HepG2 (cell line): ENCODE data around the gene CAMTA1. TPM values are rescaled to one million over a fixed set of nuclear protein-coding genes. Genes with fewer than 3 reads are reported as not detected.

Experiments used
- ATAC-seq: fragments of 200-7000 bp; cut with Tn5 transposase; 3 replicates; pipeline ENCODE4 v1.9.1; 2020; ENCODE audit warnings: mild to moderate bottlenecking, moderate library complexity
- BruUV-seq: library from RNA; stranded (reverse); fragments of 400-500 nt; replicated peaks from 2 replicates; lab custom pipeline; 2021; lab: Mats Ljungman, UMichigan
- CTCF ChIA-PET: fragments of 300-600 bp; formaldehyde crosslinking; extraction: SDS; loops from one replicate; lab custom pipeline; 2021; ENCODE audit warnings: low total read pairs, inconsistent platforms, low intra/inter-chr PET ratio; lab: Yijun Ruan, JAX
- POLR2A ChIA-PET: fragments of 350-600 bp; sonication (Branson Sonifier 250); formaldehyde crosslinking; loops from one replicate; lab custom pipeline; 2020; ENCODE audit warnings: antibody characterized with exemption, inconsistent platforms; lab: Yijun Ruan, JAX
- DNase-seq: peaks from one replicate; pipeline ENCODE4 v3.0.0-alpha.2; 2015; ENCODE audit warnings: low spot score
- FAIRE-seq: peaks from 3 replicates; lab custom pipeline; 2011; peaks lifted over from hg19 to GRCh38; lab: Jason Lieb, UNC
- H2AFZ ChIP-seq: one replicate; pipeline ENCODE4 v1.6.1; 2011; ENCODE audit warnings: low read length, inconsistent platforms
- H3K27ac ChIP-seq: fragments of 300-600 bp; 3 replicates; pipeline ENCODE4 v1.8.0; 2011; ENCODE audit warnings: mixed run types, mild to moderate bottlenecking, mixed read lengths, low read length, inconsistent platforms; ENCODE audit not compliant: insufficient read depth; ENCODE audit errors: extremely low read length
- H3K27me3 ChIP-seq, 2 experiments: fragments of 200-600 bp in 1 of 2; 2 replicates in 1 of 2; 3 replicates in 1 of 2; pipeline versions ENCODE4 v1.6.0 to v1.8.0; 2011; ENCODE audit warnings: low read length in 2 of 2, mild to moderate bottlenecking in 2 of 2, moderate library complexity in 2 of 2, inconsistent platforms in 1 of 2; ENCODE audit not compliant: insufficient read depth in 2 of 2, control insufficient read depth in 1 of 2
- H3K36me3 ChIP-seq, 2 experiments: fragments of 200-600 bp in 1 of 2; replicated peaks in 1 of 2; 2 replicates in 1 of 2; 3 replicates in 1 of 2; pipeline versions ENCODE4 v1.5.1 to v1.8.0; 2011; ENCODE audit warnings: low read length in 2 of 2, inconsistent platforms in 1 of 2; ENCODE audit not compliant: insufficient read depth in 2 of 2, control insufficient read depth in 1 of 2
- H3K4me1 ChIP-seq: 2 replicates; pipeline ENCODE4 v1.5.1; 2012; ENCODE audit warnings: low read length, inconsistent platforms; ENCODE audit not compliant: insufficient read depth
- H3K4me2 ChIP-seq: 2 replicates; pipeline ENCODE4 v1.6.0; 2011; ENCODE audit warnings: low read depth, low read length, inconsistent platforms
- H3K4me3 ChIP-seq, 3 experiments: fragments of 200-600 bp in 1 of 3; sonication (generic), shearing (Covaris generic) in 1 of 3; replicated peaks in 1 of 3; 2 replicates each; pipeline ENCODE4 v1.5.1; 2011 to 2016; ENCODE audit warnings: low read length in 3 of 3, inconsistent platforms in 2 of 3, low read depth in 2 of 3, mild to moderate bottlenecking in 2 of 3, control low read depth in 1 of 3, mixed read lengths in 1 of 3; ENCODE audit not compliant: insufficient read depth in 1 of 3
- H3K79me2 ChIP-seq: one replicate; pipeline ENCODE4 v1.6.1; 2011; ENCODE audit warnings: low read length, inconsistent platforms; ENCODE audit not compliant: insufficient read depth
- H3K9ac ChIP-seq: 2 replicates; pipeline ENCODE4 v1.6.0; 2011; ENCODE audit warnings: mild to moderate bottlenecking, low read depth, low read length, inconsistent platforms; ENCODE audit not compliant: insufficient read depth
- H3K9me3 ChIP-seq: 2 replicates; pipeline ENCODE4 v1.5.1; 2012; ENCODE audit warnings: mild to moderate bottlenecking, low read length
- H4K20me1 ChIP-seq: 2 replicates; pipeline ENCODE4 v1.6.0; 2011; ENCODE audit warnings: inconsistent platforms, mild to moderate bottlenecking, low read length, moderate library complexity; ENCODE audit not compliant: insufficient read depth
- HNRNPL ChIP-seq: fragments of 200-400 bp; formaldehyde crosslinking; IDR thresholded peaks from 2 replicates; pipeline ENCODE4 v1.6.1; 2017; ENCODE audit warnings: mild to moderate bottlenecking, low read depth, low read length
- JDP2 ChIP-seq: sonication (generic); formaldehyde crosslinking; IDR thresholded peaks from 2 replicates; pipeline ENCODE4 v1.8.1; 2022; ENCODE audit warnings: missing genetic modification reagents, borderline replicate concordance
- MAFF ChIP-seq: IDR thresholded peaks from 2 replicates; pipeline ENCODE4 v1.6.1; 2011; ENCODE audit warnings: low read depth, low read length, improper control_type of control experiment
- MAFK ChIP-seq, 2 experiments: IDR thresholded peaks in 1 of 2; conservative IDR thresholded peaks in 1 of 2; 2 replicates each; pipeline ENCODE4 v1.6.1; 2011; ENCODE audit warnings: improper control_type of control experiment in 2 of 2, low read length in 2 of 2
- RNF2 ChIP-seq: fragments of 450-650 bp; conservative IDR thresholded peaks from 2 replicates; pipeline ENCODE4 v1.6.1; 2016; ENCODE audit warnings: low read depth
- WIZ ChIP-seq: sonication (generic); formaldehyde crosslinking; IDR thresholded peaks from 2 replicates; pipeline ENCODE4 v1.5.1; 2020; ENCODE audit warnings: mild to moderate bottlenecking, missing genetic modification reagents
- ZBTB3 ChIP-seq: sonication (generic); formaldehyde crosslinking; IDR thresholded peaks from 2 replicates; pipeline ENCODE4 v1.4.0; 2020; ENCODE audit warnings: low read depth, mild to moderate bottlenecking, moderate library complexity, missing genetic modification reagents, borderline replicate concordance
- ZFP37 ChIP-seq: sonication (generic); formaldehyde crosslinking; IDR thresholded peaks from 2 replicates; pipeline ENCODE4 v1.4.0; 2020; ENCODE audit warnings: missing genetic modification reagents, borderline replicate concordance
- ZNF44 ChIP-seq: sonication (generic); formaldehyde crosslinking; IDR thresholded peaks from 2 replicates; pipeline ENCODE4 v1.5.1; 2020; ENCODE audit warnings: mild to moderate bottlenecking, missing genetic modification reagents
- ZNF614 ChIP-seq: IDR thresholded peaks from 2 replicates; pipeline ENCODE4 v1.6.1; 2018; ENCODE audit warnings: missing biosample characterization, missing genetic modification reagents, inconsistent platforms, borderline replicate concordance
- ZNF704 ChIP-seq: sonication (generic); formaldehyde crosslinking; IDR thresholded peaks from 2 replicates; pipeline ENCODE4 v1.8.1; 2023; ENCODE audit warnings: mild to moderate bottlenecking, inconsistent platforms, moderate library complexity, missing genetic modification reagents, borderline replicate concordance
- WGBS: methylation state at CpG from one replicate; pipeline ENCODE4 v1.1.6; 2017; ENCODE audit warnings: low lambda C conversion rate; 5-methylcytosine and 5-hydroxymethylcytosine counted together
- in situ Hi-C: cut with HindIII; loops from 2 replicates; pipeline ENCODE4 v1.10.0; 2017; ENCODE audit warnings: low pct_unique_long_range_greater_than_20kb; ENCODE audit not compliant: extremely low pct_ligation_motif_present
- intact Hi-C: fragments of 100-400 bp; cut with micrococcal nuclease; formaldehyde crosslinking; loops from one replicate; pipeline ENCODE4 v1.10.0; 2022; ENCODE audit not compliant: unreplicated experiment
- polyA plus RNA-seq, 8 experiments: library from polyadenylated mRNA; depleted of rRNA in 3 of 8; stranded (reverse) in 7 of 8; unstranded in 1 of 8; fragments of >200 nt; fragmentation: Illumina TruSeq in 4 of 8; extraction: Trizol in 4 of 8; gene quantifications; 2 replicates each; pipeline versions ENCODE4 v1.2.1 to v1.2.3, GENCODE V29; 2011 to 2016; ENCODE audit warnings: low read depth in 4 of 8, missing spikeins in 1 of 8, mixed read lengths in 1 of 8; ENCODE audit not compliant: insufficient read depth in 1 of 8
- total RNA-seq, 5 experiments: library from RNA; depleted of rRNA; stranded (reverse); fragments of >200 nt; fragmentation: Illumina TruSeq; extraction: Trizol; gene quantifications; 2 replicates each; pipeline ENCODE4 v1.2.3, GENCODE V29; 2016; ENCODE audit warnings: low read depth in 1 of 5

Gene CAMTA1
- total and polyA plus RNA-seq, 2 of the 13 experiments (the other 11 are each of a cell fraction or from before 2014, with no cell fraction given): 25.0 to 36.4 TPM

- TF ChIP-seq ZBTB3 (CRISPR knock-in tag) (no peak), HNRNPL (no peak), JDP2 (CRISPR knock-in tag) (no peak), ZFP37 (CRISPR knock-in tag) (no peak), ZNF614 (no peak), ZNF44 (CRISPR knock-in tag) (no peak), RNF2 (no peak)
Measured at GRCh38 chr1:7516341-7516740, 731.1 kb downstream of the CAMTA1 start (continued).

GRCh38 chr1:7516929-7517328 lies 731.7 kb downstream of the CAMTA1 start:
- Histone ChIP-seq H2AFZ (no peak overlapping the region), H3K4me1 (no peaks in the 10 kb centered on the region), H3K9ac (no peak overlapping the region), H3K4me2 (no peak overlapping the region), H3K27ac (no peak overlapping the region), H3K79me2 (no peaks in the 10 kb centered on the region), H4K20me1 (no peaks in the 10 kb centered on the region), H3K9me3 (no peaks in the 10 kb centered on the region), H3K4me3 (no peak overlapping the region), H3K27me3 (peaks cover 4 to 19% of the 10 kb centered on the region in 2 experiments; a peak in 3 of 5 replicates), H3K36me3 (no peaks in the 10 kb centered on the region)
- ChIA-PET POLR2A (no interaction called here), CTCF (no interaction called here)
- no TSS peak for BruUV-seq
- in situ Hi-C loops: no loop called here
- WGBS: 9% methylated on average over 5 of the region's 5 CpGs
- TF ChIP-seq ZNF704 (CRISPR knock-in tag) (no peak), MAFF (peak; percentile 89), MAFK (conservative IDR thresholded peaks at IDR 0.05 in 1 of 2, IDR thresholded peaks at IDR 0.05 in 1 of 2; ENCODE audit: low read length in 2 of 2) (peak; percentile 85 to 94), WIZ (CRISPR knock-in tag) (no peak)
- ATAC-seq (no peak), DNase-seq (no peak), FAIRE-seq (no peak)
- intact Hi-C loops: no loop called here
